Adrenal gland (tissue), 5 donors: Measurements from ENCODE around the gene AHCY.

ENCODE experiments used
- POLR2A ChIP-seq, 2 donors: fragments of 450-650 bp; IDR thresholded peaks; one replicate each; pipeline ENCODE4 v1.6.1; 2017; ENCODE audit warnings: antibody characterized with exemption in 2 of 2, mild to moderate bottlenecking in 2 of 2, moderate library complexity in 1 of 2
- TF ChIP-seq, protein P1 (sequence below), 6 experiments: fragments of 450-650 bp in 4 of 6; fragments of 200-600 bp in 2 of 6; sonication (generic) in 1 of 6; IDR thresholded peaks; 1 replicate in 5 of 6; 2 replicates in 1 of 6; pipeline versions ENCODE4 v1.5.1 to v1.8.0; 2016 to 2021; ENCODE audit warnings: antibody characterized with exemption in 6 of 6, mild to moderate bottlenecking in 2 of 6, moderate library complexity in 1 of 6
- donor health status: DM: no; HTN: no; CAD: no.

- TF ChIP-seq, protein P1, sequence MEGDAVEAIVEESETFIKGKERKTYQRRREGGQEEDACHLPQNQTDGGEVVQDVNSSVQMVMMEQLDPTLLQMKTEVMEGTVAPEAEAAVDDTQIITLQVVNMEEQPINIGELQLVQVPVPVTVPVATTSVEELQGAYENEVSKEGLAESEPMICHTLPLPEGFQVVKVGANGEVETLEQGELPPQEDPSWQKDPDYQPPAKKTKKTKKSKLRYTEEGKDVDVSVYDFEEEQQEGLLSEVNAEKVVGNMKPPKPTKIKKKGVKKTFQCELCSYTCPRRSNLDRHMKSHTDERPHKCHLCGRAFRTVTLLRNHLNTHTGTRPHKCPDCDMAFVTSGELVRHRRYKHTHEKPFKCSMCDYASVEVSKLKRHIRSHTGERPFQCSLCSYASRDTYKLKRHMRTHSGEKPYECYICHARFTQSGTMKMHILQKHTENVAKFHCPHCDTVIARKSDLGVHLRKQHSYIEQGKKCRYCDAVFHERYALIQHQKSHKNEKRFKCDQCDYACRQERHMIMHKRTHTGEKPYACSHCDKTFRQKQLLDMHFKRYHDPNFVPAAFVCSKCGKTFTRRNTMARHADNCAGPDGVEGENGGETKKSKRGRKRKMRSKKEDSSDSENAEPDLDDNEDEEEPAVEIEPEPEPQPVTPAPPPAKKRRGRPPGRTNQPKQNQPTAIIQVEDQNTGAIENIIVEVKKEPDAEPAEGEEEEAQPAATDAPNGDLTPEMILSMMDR (IDR thresholded peaks at IDR 0.05) = no peak
- no peak for TF ChIP-seq POLR2A (IDR thresholded peaks at IDR 0.05)
These were observed 34.1 kb downstream of the AHCY start for GRCh38 chr20:34268851-34269636.
